Measurements from ENCODE around the gene DTX2.
"Not testable (repeated sequence)": the region's sequence is repeated elsewhere in the genome, so short reads cannot be mapped to it uniquely, and the experiment has no call there.

DNA sequence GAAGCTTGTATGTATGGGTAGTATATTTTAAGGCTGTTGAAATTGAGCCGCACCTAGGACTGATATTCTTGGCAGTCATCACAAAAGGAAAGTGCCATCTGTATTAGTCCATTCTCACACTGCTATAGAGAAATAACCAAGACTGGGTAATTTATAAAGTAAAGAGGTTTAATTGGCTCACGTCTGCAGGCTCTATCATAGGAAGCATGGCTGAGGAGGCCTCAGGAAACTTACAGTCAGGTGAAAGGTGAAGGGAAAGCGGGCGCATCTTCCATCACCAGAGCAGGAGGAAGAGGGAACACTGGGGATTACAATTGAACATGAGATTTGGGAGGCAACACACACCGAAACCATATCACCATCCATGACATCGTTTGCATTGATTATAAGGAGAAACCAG lies 90.5 kb downstream of the DTX2 start:
- TF ChIP-seq, protein P1, sequence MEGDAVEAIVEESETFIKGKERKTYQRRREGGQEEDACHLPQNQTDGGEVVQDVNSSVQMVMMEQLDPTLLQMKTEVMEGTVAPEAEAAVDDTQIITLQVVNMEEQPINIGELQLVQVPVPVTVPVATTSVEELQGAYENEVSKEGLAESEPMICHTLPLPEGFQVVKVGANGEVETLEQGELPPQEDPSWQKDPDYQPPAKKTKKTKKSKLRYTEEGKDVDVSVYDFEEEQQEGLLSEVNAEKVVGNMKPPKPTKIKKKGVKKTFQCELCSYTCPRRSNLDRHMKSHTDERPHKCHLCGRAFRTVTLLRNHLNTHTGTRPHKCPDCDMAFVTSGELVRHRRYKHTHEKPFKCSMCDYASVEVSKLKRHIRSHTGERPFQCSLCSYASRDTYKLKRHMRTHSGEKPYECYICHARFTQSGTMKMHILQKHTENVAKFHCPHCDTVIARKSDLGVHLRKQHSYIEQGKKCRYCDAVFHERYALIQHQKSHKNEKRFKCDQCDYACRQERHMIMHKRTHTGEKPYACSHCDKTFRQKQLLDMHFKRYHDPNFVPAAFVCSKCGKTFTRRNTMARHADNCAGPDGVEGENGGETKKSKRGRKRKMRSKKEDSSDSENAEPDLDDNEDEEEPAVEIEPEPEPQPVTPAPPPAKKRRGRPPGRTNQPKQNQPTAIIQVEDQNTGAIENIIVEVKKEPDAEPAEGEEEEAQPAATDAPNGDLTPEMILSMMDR (conservative IDR thresholded peaks at IDR 0.05; ENCODE audit: low read length) = not testable (repeated sequence)
- TF ChIP-seq EZH2phosphoT487 (IDR thresholded peaks at IDR 0.05; ENCODE audit: borderline replicate concordance, low read depth, low read length) = not testable (repeated sequence)

All from OCI-LY7 (cell line).